IMR-90 (cell line): Measurements from ENCODE around the gene CASP9.

Experiments used
- POLR2A ChIP-seq: IDR thresholded peaks from 2 replicates; pipeline ENCODE4 v1.6.1; 2012; ENCODE audit warnings: mild to moderate bottlenecking, low read depth, low read length
- RAD21 ChIP-seq: IDR thresholded peaks from 2 replicates; pipeline ENCODE4 v1.6.1; 2012; ENCODE audit warnings: low read length, improper control_type of control experiment

- TF ChIP-seq RAD21 (no peak), POLR2A (no peak)
Observed at GRCh38 chr1:15451014-15451722, 72.8 kb downstream of the CASP9 start.
